Effector memory CD8-positive, alpha-beta T cell (primary cell): ENCODE measurements around the gene MRPL27.
"Not testable (repeated sequence)": the region's sequence is repeated elsewhere in the genome, so short reads cannot be mapped to it uniquely, and the experiment has no call there.

Experiments
- ATAC-seq: fragments of 150-1000 bp; cut with Tn5 transposase; replicated peaks from 2 replicates; pipeline ENCODE4 v1.10.0; 2021; ENCODE audit warnings: mild to moderate bottlenecking, moderate library complexity
- DNase-seq, 3 experiments: peaks; one replicate each; pipeline ENCODE4 v3.0.0; 2021
- H3K27ac Mint-ChIP-seq, 2 donors: one replicate each; pipeline ENCODE4 v1.8.0; 2022; ENCODE audit warnings: mild to moderate bottlenecking in 2 of 2, mixed read lengths in 2 of 2, moderate library complexity in 2 of 2
- H3K27me3 Mint-ChIP-seq, 2 donors: one replicate each; pipeline ENCODE4 v1.8.0; 2022; ENCODE audit warnings: mixed read lengths in 2 of 2
- H3K36me3 Mint-ChIP-seq: one replicate; pipeline ENCODE4 v1.8.0; 2022; ENCODE audit warnings: mild to moderate bottlenecking, moderate library complexity, mixed read lengths; ENCODE audit not compliant: insufficient read depth
- H3K4me1 Mint-ChIP-seq, 2 donors: one replicate each; pipeline ENCODE4 v1.8.0; 2022; ENCODE audit warnings: low read depth in 2 of 2, mixed read lengths in 2 of 2
- H3K4me3 Mint-ChIP-seq, 2 donors: one replicate each; pipeline ENCODE4 v1.8.0; 2022; ENCODE audit warnings: mild to moderate bottlenecking in 2 of 2, mixed read lengths in 2 of 2, moderate library complexity in 2 of 2
- H3K9me3 Mint-ChIP-seq, 2 donors: one replicate each; pipeline ENCODE4 v1.8.0; 2022; ENCODE audit warnings: mixed read lengths in 2 of 2

MRPL27 gene

GRCh38 chr17:50339381-50339780 lies 33.6 kb downstream of the MRPL27 start:
- H3K4me1 Mint-ChIP-seq = no peaks in the 10 kb centered on the region
- DNase-seq = no peak
- H3K4me3 Mint-ChIP-seq = no peak overlapping the region
- peaks cover 0 to 5% of the 10 kb centered on the region in 2 donors for H3K9me3 Mint-ChIP-seq
- ATAC-seq = no peak
- no peaks in the 10 kb centered on the region for H3K36me3 Mint-ChIP-seq
- H3K27me3 Mint-ChIP-seq = no peaks in the 10 kb centered on the region
- H3K27ac Mint-ChIP-seq = no peak overlapping the region

DNA sequence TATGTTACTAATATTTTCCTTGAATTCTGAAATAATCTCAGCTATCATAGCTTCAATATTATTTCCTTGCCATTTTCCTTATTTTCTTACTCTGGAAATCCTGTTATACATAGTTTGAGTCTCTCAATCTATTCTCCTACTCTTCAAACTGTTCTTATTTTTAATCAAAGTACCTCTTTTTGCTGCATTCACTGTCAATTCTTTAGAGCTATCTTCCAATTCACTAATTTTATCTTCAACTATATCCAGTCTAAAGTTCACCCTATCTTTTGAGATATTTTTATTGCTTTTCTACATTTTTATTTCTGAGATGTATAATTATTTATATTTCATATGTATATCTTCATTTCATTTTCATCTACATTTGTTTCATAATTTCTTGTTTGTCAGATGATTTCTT lies 34.3 kb downstream of the MRPL27 start:
- Mint-ChIP-seq H3K27me3 (peaks cover 0 to 2% of the 10 kb centered on the region in 2 donors), H3K36me3 (no peaks in the 10 kb centered on the region), H3K9me3 (peaks cover 0 to 5% of the 10 kb centered on the region in 2 donors), H3K4me1 (no peaks in the 10 kb centered on the region), H3K4me3 (no peak overlapping the region), H3K27ac (no peak overlapping the region)
- DNase-seq (no peak), ATAC-seq (no peak)

DNA sequence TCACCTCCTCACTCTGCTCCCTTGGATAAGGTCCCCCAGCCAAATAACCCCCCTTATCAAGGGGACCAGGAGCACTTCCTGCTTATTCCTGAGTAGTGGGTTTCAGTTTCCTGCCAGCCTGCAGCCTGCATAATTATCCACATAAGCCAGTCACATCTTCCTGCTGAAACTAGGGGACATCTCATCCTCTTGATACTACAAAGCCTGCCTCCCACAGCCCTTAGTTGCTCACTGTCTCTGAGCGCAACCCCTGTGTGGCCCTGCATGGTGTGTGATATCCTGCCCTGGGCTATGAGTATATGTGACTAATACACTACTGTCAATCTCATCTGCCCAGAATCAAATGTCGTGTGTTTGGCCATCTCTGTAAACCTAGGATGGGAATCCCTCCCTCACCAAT lies 35.0 kb downstream of the MRPL27 start:
- Mint-ChIP-seq H3K27me3 (peaks cover 0 to 9% of the 10 kb centered on the region in 2 donors), H3K9me3 (peaks cover 0 to 5% of the 10 kb centered on the region in 2 donors), H3K4me1 (no peaks in the 10 kb centered on the region), H3K36me3 (no peaks in the 10 kb centered on the region), H3K27ac (no peak overlapping the region), H3K4me3 (no peak overlapping the region)
- DNase-seq = no peak
- ATAC-seq = no peak

DNA sequence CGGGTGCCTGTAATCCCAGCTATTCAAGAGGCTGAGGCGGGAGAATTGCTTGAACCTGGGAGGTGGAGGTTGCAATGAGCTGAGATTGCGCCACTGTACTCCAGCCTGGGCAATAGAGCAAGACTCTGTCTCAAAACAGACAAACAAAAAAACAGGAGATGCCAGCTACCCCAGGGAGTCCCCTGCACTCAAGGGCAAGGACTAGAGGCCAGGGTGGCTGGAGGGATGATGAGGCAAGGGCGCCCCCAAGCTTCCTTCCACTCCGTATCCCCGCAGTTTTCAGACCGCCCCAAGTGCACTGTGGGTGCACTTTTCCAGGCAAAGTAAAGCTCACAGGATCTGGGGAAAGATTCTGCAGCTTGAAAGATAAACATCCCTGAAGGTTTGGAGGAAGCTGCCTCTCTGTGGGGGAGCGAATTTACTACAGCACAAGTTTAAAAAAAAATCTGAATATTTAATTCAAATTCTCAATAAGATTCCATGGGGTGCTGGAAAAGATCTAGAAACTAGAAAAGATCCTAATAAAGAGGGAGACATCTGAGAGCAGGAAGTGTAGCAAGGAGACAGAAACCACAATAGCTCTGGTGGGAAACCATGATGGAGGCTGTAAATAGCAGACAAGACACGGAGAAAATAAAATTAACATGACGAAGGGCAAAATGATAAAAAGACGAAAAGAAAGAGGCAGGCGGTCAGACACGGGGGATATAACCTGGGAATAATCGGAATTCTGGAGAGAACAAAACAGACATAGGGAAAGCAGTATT lies 39.5 kb downstream of the MRPL27 start:
- H3K4me3 Mint-ChIP-seq, H3K4me1 Mint-ChIP-seq, H3K27ac Mint-ChIP-seq, DNase-seq, ATAC-seq, H3K9me3 Mint-ChIP-seq, H3K36me3 Mint-ChIP-seq: not testable (repeated sequence)
- peaks cover 13 to 45% of the 10 kb centered on the region in 2 donors for H3K27me3 Mint-ChIP-seq

GRCh38 chr17:50332196-50332595 lies 40.8 kb downstream of the MRPL27 start:
- Mint-ChIP-seq H3K27me3 (peaks cover 13 to 45% of the 10 kb centered on the region in 2 donors), H3K9me3 (no peaks in the 10 kb centered on the region), H3K4me3 (no peak overlapping the region), H3K36me3 (peaks cover 3% of the 10 kb centered on the region), H3K27ac (no peak overlapping the region), H3K4me1 (no peaks in the 10 kb centered on the region)
- DNase-seq (no peak), ATAC-seq (no peak)

DNA sequence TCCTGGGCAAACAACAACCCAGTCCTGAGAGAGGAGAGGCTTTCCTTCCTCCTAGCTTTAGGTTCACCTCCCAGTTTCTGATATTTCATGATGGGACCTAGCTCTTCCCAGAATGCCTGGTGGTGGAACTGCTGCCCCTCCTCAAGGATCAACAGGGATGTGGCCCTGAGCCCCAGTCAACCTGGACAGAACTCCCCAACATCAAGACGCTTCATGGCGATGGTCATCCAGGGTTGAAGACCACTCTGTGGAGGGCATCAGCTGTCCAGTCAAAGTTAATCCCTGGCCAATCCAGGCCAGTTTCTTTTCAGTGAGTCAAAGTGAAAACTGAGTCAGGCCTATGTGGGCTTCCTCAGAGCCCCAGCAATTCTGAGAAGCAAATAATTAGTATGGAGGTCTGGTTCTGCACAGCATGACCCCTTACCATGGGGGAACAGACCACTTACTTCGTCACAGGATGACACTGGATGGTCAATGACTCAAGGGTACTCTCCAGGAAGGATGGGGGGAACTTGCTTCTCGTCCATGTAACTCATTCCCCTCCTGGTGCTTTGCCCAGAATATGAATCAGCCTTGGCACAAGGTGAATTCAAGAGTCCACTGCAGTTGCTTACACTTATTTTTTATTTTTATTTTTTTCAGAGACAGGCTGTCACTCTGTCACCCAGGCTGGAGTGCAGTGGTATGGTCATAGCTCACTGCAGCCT lies 41.7 kb downstream of the MRPL27 start:
- H3K27ac Mint-ChIP-seq = no peak overlapping the region
- no peak for DNase-seq

DNA sequence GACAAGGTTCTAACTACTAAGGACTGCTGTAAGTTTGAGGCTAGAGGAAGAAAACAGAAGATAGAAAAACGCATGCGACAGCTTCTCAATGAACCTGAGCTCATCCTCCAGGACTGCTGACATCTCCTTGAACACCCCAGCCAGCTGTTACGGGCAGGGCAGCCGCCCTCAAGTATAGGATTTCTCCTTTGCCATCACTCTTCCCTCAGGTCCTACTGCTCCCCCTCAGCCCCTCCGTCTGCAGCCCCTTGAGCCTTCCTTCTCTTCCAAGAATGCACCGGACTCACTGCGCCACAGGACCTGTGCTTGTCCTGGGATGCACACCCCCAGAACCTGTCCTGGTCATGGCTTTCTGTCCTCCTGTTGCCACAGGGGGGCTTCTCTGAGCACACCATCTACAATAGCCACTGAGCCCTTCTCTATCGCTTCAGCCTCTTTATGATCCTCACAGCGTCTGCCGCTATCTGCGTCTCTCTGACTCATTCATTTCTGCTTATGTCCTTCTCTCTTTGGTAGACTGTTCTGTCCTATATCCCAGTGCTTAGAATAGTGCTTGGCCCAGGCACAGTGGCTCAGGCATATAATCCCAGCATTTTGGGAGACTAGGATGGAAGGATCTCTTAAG lies 42.7 kb downstream of the MRPL27 start:
- no peak for ATAC-seq
- DNase-seq = no peak
- Mint-ChIP-seq H3K36me3 (peaks cover 3% of the 10 kb centered on the region), H3K4me1 (no peaks in the 10 kb centered on the region), H3K27me3 (peaks cover 13 to 45% of the 10 kb centered on the region in 2 donors), H3K4me3 (no peak overlapping the region), H3K27ac (no peak overlapping the region), H3K9me3 (no peaks in the 10 kb centered on the region)

More for the DNA sequence above, 41.7 kb downstream of the MRPL27 start:
- H3K36me3 Mint-ChIP-seq = peaks cover 3% of the 10 kb centered on the region
- no peak for ATAC-seq
- H3K4me1 Mint-ChIP-seq = no peaks in the 10 kb centered on the region
- peaks cover 13 to 45% of the 10 kb centered on the region in 2 donors for H3K27me3 Mint-ChIP-seq
- H3K4me3 Mint-ChIP-seq = no peak overlapping the region
- no peaks in the 10 kb centered on the region for H3K9me3 Mint-ChIP-seq

GRCh38 chr17:50329716-50330115 lies 43.3 kb downstream of the MRPL27 start:
- Mint-ChIP-seq H3K27me3 (peaks cover 13 to 45% of the 10 kb centered on the region in 2 donors), H3K9me3 (no peaks in the 10 kb centered on the region), H3K27ac (no peak overlapping the region), H3K4me1 (no peaks in the 10 kb centered on the region), H3K4me3 (no peak overlapping the region), H3K36me3 (peaks cover 3% of the 10 kb centered on the region)
- ATAC-seq (no peak), DNase-seq (no peak)

DNA sequence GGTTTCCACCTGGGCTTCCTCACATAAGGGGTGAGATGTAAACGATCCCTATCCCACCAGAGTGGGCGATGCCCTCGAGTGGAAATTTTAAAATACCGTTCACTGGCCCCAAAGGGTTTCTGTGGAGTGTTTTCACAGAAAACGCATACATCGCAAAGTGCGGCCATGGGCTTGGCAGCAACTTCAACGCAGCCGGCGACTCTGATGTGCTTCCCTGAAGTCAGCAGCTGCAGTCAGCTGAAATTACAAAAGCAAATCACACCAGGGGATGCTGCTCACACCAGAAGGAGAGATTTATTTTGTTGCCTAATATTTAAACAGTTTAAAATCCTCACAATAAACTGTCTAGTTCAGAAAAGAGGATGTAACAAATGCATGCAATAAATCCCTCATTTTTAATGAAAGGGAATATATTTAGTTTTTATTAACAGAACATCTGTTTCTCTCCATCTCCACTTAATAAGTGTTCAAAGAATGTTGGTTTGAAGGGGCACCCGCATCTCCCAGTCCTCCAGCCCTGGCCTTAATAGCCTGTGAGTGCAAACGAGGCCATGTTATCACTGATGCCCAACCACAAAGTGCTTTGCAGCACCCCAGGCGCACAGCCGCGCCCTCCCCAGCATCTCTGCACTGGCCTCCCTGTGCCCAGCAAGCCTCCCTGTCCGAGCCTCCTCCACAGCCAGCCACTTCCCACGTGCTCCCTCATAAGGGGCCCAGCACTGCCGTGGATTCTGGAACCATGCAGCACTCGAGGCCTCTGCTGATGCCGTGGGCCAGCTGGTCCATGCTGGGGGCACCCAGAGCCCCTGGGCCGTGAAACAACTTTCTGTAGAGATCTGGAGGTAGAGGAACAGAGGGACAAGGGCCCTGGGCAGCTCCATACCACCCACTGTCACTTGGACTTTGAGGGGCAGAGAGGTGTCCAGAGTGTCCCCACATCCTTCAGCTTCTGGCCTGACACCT lies 44.3 kb downstream of the MRPL27 start:
- Mint-ChIP-seq H3K4me1 (no peaks in the 10 kb centered on the region), H3K27ac (no peak overlapping the region), H3K27me3 (peaks cover 13 to 43% of the 10 kb centered on the region in 2 donors), H3K36me3 (peaks cover 3% of the 10 kb centered on the region), H3K9me3 (no peaks in the 10 kb centered on the region), H3K4me3 (no peak overlapping the region)
- DNase-seq (no peak), ATAC-seq (no peak)

- H3K4me1 Mint-ChIP-seq = no peaks in the 10 kb centered on the region
- H3K9me3 Mint-ChIP-seq = no peaks in the 10 kb centered on the region
- H3K36me3 Mint-ChIP-seq = peaks cover 3% of the 10 kb centered on the region
- H3K27ac Mint-ChIP-seq = no peak overlapping the region
- H3K27me3 Mint-ChIP-seq = peaks cover 9 to 26% of the 10 kb centered on the region in 2 donors
- ATAC-seq (no peak), DNase-seq (no peak)
- no peak overlapping the region for H3K4me3 Mint-ChIP-seq
Measured at GRCh38 chr17:50326831-50327364, 46.1 kb downstream of the MRPL27 start.

DNA sequence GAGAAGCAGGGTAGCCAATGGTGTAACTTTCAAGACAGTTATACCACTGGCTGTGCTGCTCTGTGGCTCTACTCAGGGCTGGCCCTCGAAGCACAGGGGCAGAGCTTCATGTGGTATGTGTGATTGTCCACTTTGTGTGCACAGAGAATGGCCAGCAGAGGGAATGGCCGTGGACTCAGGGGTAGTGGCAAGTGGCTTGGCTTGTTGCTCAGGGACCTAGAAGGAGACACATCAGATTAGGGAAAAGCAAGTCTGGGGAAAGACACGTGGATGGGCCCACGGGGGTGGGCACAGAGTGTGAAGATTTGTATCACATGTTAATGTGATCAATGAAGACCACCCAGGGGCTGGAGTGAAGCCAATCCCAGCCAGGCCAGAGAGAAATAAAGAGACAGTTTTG lies 47.1 kb downstream of the MRPL27 start:
- ATAC-seq (no peak), DNase-seq (no peak)
- peaks cover 7 to 22% of the 10 kb centered on the region in 2 donors for H3K27me3 Mint-ChIP-seq
- H3K4me1 Mint-ChIP-seq = no peaks in the 10 kb centered on the region
- H3K9me3 Mint-ChIP-seq = no peaks in the 10 kb centered on the region
- no peak overlapping the region for H3K4me3 Mint-ChIP-seq
- no peak overlapping the region for H3K27ac Mint-ChIP-seq
- peaks cover 3% of the 10 kb centered on the region for H3K36me3 Mint-ChIP-seq

DNA sequence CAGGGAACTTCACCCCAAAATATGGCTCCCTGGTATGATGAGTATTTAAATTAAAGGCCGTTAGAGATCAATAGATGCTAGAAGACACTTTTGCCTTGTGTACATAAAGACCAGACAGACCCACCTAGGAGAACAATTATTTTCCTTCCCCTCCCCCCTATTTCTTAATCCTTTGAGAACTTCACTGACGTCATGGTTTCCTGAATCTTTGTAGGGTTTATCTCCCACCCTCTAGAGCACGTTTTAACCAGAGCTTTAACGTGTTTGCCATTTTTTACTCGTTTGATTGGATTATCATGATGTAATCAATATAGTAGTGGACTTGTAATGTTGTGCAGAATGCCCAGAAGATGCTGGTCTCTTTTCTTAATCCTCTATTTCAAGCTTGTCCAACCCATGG lies 49.9 kb downstream of the MRPL27 start:
- Mint-ChIP-seq H3K27me3 (no peaks in the 10 kb centered on the region), H3K27ac (no peak overlapping the region), H3K9me3 (no peaks in the 10 kb centered on the region), H3K4me3 (no peak overlapping the region), H3K4me1 (no peaks in the 10 kb centered on the region), H3K36me3 (no peaks in the 10 kb centered on the region)
- no peak for ATAC-seq
- DNase-seq = no peak

- H3K36me3 Mint-ChIP-seq = no peaks in the 10 kb centered on the region
- ATAC-seq (no peak), DNase-seq (no peak)
- no peaks in the 10 kb centered on the region for H3K27me3 Mint-ChIP-seq
- no peaks in the 10 kb centered on the region for H3K9me3 Mint-ChIP-seq
- H3K27ac Mint-ChIP-seq = no peak overlapping the region
- H3K4me1 Mint-ChIP-seq = no peaks in the 10 kb centered on the region
- H3K4me3 Mint-ChIP-seq = no peak overlapping the region
Measured at GRCh38 chr17:50322271-50322670, 50.7 kb downstream of the MRPL27 start.
